SK-N-SH (cell line): ENCODE data around the gene SLC66A1.

Experiments
- CHD2 ChIP-seq: fragments of 150-350 bp; IDR thresholded peaks from 2 replicates; pipeline ENCODE4 v1.6.1; 2018; ENCODE audit warnings: low read length; ENCODE audit not compliant: partially characterized antibody
- CTCF ChIP-seq: fragments of 200-600 bp; sonication (generic); IDR thresholded peaks from 2 replicates; pipeline ENCODE4 v1.6.1; 2017; ENCODE audit warnings: antibody characterized with exemption, mild to moderate bottlenecking, moderate library complexity
- EP300 ChIP-seq, 2 experiments: IDR thresholded peaks; 2 replicates each; pipeline versions ENCODE4 v1.4.0 to v1.6.1; 2012; ENCODE audit warnings: borderline replicate concordance in 1 of 2, low read depth in 1 of 2, low read length in 1 of 2
- EZH2phosphoT487 ChIP-seq: fragments of 200-600 bp; sonication (generic); IDR thresholded peaks from 2 replicates; pipeline ENCODE4 v1.6.1; 2017; ENCODE audit warnings: low read depth, mixed run types, mild to moderate bottlenecking, antibody characterized with exemption, moderate library complexity, borderline replicate concordance
- GABPA ChIP-seq: IDR thresholded peaks from 2 replicates; pipeline ENCODE4 v1.4.0; 2012; ENCODE audit warnings: low read depth, mild to moderate bottlenecking
- MAX ChIP-seq: IDR thresholded peaks from 2 replicates; pipeline ENCODE4 v1.4.0; 2012; ENCODE audit warnings: low read depth
- RAD21 ChIP-seq: IDR thresholded peaks from 2 replicates; pipeline ENCODE4 v1.6.1; 2012; ENCODE audit warnings: mild to moderate bottlenecking, low read length
- SMC3 ChIP-seq: IDR thresholded peaks from 2 replicates; pipeline ENCODE4 v1.6.1; 2012; ENCODE audit warnings: low read depth, low read length, improper control_type of control experiment
- TAF1 ChIP-seq: IDR thresholded peaks from 2 replicates; pipeline ENCODE4 v1.6.1; 2012; ENCODE audit warnings: low read depth, mild to moderate bottlenecking, low read length, moderate library complexity, borderline replicate concordance
- USF2 ChIP-seq: fragments of 150-350 bp; IDR thresholded peaks from 2 replicates; pipeline ENCODE4 v1.6.1; 2017; ENCODE audit warnings: antibody characterized with exemption, low read length, low read depth, borderline replicate concordance

GRCh38 chr1:19305880-19306279 lies 6.2 kb upstream of the SLC66A1 start:
- TF ChIP-seq RAD21 = no peak
- TF ChIP-seq CTCF = no peak
- TF ChIP-seq EZH2phosphoT487 = no peak
- TF ChIP-seq TAF1 = no peak
- no peak for TF ChIP-seq USF2
- TF ChIP-seq MAX = no peak
- no peak for TF ChIP-seq CHD2
- TF ChIP-seq SMC3 = no peak
- TF ChIP-seq EP300 (IDR thresholded peaks at IDR 0.05; ENCODE audit: borderline replicate concordance in 1 of 2, low read depth in 1 of 2, low read length in 1 of 2) = no peak
- TF ChIP-seq GABPA = no peak
